Fibroblast of skin of left biceps (primary cell): ENCODE measurements around the gene USP28.
"Not testable (repeated sequence)": the region's sequence is repeated elsewhere in the genome, so short reads cannot be mapped to it uniquely, and the experiment has no call there.

Experiments
- DNase-seq, 2 experiments: peaks; one replicate each; pipeline ENCODE4 v3.0.0-alpha.2; 2013; ENCODE audit warnings: low read depth in 2 of 2

Gene USP28

GRCh38 chr11:113838005-113838404 is 37.4 kb downstream of the USP28 start:
- DNase-seq: no peak

- DNase-seq: no peak
Observed at GRCh38 chr11:113835306-113835705, 40.1 kb downstream of the USP28 start.

GRCh38 chr11:113833151-113833550 is 42.2 kb downstream of the USP28 start:
- DNase-seq: no peak

- no peak for DNase-seq
Observed at GRCh38 chr11:113831314-113831713, 44.1 kb downstream of the USP28 start.

- DNase-seq: no peak
Observed at GRCh38 chr11:113829751-113830150, 45.6 kb downstream of the USP28 start.

- no peak for DNase-seq
Observed at GRCh38 chr11:113828191-113828590, 47.2 kb downstream of the USP28 start.

- DNase-seq: no peak
Observed at GRCh38 chr11:113827477-113827876, 47.9 kb downstream of the USP28 start.

- DNase-seq: no peak
Observed at GRCh38 chr11:113818426-113818825, 56.9 kb downstream of the USP28 start.

- DNase-seq: no peak
Observed at GRCh38 chr11:113817626-113818025, 57.7 kb downstream of the USP28 start.

GRCh38 chr11:113817162-113817561 is 58.2 kb downstream of the USP28 start:
- no peak for DNase-seq

GRCh38 chr11:113814181-113814580 is 61.2 kb downstream of the USP28 start:
- DNase-seq: no peak

GRCh38 chr11:113808931-113809330 is 66.4 kb downstream of the USP28 start:
- DNase-seq: no peak

GRCh38 chr11:113806406-113806805 is 69.0 kb downstream of the USP28 start:
- DNase-seq: no peak

GRCh38 chr11:113805640-113806039 is 69.7 kb downstream of the USP28 start:
- DNase-seq: no peak

GRCh38 chr11:113802621-113803020 is 72.8 kb downstream of the USP28 start:
- no peak for DNase-seq

- DNase-seq: peak; percentile 9 to 12
Observed at GRCh38 chr11:113796663-113797259, 78.6 kb downstream of the USP28 start.

GRCh38 chr11:113789675-113790320 is 85.6 kb downstream of the USP28 start:
- DNase-seq: no peak

- not testable (repeated sequence) for DNase-seq
Observed at GRCh38 chr11:113789016-113789415, 86.4 kb downstream of the USP28 start.

GRCh38 chr11:113782134-113782533 is 93.2 kb downstream of the USP28 start:
- no peak for DNase-seq

- DNase-seq: no peak
Observed at GRCh38 chr11:113781682-113782081, 93.7 kb downstream of the USP28 start.

GRCh38 chr11:113779496-113779895 is 95.9 kb downstream of the USP28 start, which contains the start of gene CLDN25:
Gene CLDN25, plus strand, starts transcription at chr11:113779796. Its CDS starts 0 bp downstream, at chr11:113779796.
- DNase-seq: no peak

- no peak for DNase-seq
Observed at GRCh38 chr11:113778111-113778910, 97.1 kb downstream of the USP28 start.

- DNase-seq: no peak
Observed at GRCh38 chr11:113774174-113774503, 101.2 kb downstream of the USP28 start.
